ENCODE data around the gene DSCAML1.
"Not testable (repeated sequence)": the region's sequence is repeated elsewhere in the genome, so short reads cannot be mapped to it uniquely, and the experiment has no call there.

Gene DSCAML1

DNA sequence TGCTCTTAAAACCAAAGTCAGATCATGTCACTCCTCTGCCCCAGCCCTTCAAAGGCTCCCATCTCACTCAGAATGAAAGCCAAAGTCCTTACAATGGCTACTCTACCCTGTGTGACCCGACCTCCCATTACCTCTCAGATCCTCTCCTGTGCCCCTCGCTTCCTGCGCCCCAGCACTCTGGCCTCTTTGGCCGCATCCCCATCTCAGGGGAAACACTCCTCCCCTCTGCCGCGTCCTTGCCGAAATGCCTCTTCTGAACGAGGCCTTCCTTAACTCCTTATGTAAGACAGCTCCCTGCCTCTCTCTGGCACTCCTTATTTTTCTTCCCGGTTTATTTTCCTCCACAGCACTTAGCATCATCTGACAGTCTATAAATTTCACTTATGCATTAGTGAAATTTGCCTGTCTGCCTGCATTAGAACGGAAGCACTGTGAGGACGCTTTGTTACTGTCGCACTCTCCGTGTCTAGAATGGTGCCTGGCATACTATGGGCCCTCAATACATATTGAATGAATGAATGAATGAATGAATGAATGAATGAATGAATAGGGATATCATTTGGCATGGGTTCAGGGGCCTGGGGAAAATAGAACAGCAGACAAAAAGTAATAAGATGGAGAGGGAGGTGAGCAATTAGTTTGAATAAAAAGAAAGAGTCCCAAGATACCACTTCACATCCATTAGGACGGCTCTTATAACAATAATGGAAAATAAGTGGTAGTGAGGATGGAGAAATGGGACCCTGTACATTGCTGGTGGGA is 331.6 kb downstream of the DSCAML1 start:
- DNase-seq (ENCODE audit: low spot score): no peak

DNA sequence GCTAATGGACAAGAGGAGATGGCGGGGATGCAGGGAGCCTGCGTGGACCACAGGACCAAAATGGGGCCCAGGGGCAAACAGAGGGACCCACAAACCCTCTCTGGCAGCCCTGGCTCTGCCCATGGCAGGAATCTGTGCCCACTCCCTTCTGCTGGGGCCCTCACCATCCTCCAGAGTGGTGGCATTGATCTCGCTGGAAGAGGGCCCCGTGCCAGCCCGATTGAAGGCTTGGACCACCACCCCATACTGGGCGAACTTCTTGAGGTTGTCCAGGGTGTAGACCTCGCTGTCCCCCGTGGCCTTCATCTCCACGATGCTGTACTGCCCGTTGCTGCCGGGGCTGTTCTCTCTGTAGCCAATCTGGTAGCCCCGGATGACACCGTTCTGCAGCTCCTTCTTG is 332.2 kb downstream of the DSCAML1 start:
- DNase-seq (ENCODE audit: low spot score): no peak

DNA sequence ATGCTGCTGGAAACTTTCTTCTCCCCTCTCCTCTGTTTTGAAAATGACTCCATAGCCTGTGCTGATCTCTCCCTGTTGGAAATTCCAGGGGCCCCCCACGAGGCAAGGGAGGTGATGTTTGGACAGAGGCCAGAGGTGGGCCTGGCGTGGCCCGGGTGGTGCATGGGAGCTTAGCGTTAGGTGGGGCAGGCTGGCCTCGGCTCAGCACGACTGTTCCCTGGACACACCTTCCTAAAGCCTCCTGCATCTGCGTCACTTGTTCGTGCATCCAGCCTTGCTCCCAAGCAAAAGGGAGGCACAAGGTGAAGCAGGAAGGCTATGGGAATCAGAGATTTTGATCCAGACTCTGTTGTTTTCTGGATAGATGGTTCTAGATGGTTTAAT is 334.2 kb downstream of the DSCAML1 start:
- DNase-seq (ENCODE audit: low spot score): no peak

DNA sequence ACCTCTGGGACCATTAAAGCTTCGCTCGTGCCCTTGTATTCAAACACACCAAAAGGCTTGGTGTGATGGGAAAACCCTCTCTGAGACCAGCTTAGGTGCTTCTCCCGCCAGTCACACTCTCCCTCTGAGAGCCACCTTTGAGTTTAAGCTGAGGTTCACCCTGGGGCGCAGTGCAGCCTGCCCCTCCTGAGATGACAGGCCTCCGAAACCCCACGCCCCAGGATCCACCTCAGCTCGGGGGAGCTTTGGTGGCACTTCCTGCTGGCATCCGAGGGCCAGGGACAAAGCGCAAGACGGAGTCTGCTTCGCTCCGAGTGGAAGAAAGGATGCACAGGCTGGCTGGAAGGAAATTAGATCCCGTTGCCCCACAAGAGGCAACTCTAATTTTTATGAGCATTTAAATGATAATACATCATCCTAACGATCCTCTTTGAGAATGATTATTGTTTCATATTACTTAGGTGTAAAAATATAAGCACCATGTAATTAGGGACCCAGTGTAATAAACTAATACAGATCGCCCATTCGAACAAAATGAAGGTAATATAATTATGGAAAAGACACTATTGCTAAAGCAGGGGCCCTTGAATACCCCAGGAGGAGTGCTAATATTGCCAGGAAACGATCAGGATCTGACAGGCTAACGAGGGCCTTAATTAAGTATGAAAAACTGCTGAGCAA is 334.7 kb downstream of the DSCAML1 start:
- DNase-seq (ENCODE audit: low spot score): no peak

DNA sequence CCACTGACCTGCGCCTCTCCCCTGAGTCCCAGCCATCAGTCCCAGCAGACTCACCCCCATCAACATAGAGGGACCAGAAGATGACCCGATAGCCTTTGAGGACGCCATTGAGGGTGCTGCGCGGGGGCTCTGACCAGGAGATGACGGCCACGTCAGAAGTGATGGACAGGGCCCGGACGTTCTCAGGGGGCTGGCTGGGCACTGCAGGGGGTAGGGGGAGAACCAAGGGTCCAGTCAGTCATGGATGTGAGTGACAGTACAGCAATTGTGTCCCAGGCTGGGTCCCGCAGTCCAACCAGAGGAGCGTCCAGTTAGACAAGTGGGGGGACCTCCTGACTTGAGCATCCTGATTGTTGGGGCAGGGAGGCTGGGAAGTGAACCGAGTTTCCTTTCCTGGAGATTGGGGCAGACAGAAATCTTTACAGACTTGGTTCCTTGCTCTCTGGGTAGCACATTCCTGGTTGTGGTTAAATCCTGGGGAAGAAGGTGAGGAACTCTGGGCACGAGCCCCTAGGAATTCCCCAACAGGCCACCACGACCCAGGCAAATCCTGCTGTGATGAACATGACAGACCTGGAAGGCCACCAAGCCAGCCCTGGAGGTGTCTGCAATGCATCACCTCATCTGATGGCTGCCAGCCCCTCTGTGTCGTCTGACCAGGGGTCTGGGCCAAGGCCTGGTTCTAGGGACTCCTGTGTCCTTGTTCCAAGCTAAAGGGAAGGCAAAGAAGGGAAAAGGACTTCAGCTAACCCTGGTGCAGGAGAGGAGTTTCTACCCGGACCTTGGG is 335.4 kb downstream of the DSCAML1 start:
- no peak for DNase-seq (ENCODE audit: low spot score)

DNA sequence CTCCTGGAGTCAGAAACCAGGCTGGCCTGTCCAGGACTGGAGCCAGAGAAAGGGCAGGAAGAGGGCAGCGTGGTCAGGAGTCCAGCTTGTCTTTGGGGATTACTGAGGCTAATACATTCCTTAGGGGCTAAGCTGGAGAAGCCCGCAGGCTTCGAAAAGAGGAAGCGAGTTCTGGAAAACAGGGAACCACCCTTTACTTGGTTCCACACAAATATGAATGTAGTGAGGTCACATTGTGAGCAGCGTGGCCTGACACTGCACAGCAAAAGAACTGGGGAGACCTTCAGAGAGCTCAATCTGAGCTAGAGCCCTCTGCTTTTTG is 337.1 kb downstream of the DSCAML1 start:
- DNase-seq (ENCODE audit: low spot score): no peak

DNA sequence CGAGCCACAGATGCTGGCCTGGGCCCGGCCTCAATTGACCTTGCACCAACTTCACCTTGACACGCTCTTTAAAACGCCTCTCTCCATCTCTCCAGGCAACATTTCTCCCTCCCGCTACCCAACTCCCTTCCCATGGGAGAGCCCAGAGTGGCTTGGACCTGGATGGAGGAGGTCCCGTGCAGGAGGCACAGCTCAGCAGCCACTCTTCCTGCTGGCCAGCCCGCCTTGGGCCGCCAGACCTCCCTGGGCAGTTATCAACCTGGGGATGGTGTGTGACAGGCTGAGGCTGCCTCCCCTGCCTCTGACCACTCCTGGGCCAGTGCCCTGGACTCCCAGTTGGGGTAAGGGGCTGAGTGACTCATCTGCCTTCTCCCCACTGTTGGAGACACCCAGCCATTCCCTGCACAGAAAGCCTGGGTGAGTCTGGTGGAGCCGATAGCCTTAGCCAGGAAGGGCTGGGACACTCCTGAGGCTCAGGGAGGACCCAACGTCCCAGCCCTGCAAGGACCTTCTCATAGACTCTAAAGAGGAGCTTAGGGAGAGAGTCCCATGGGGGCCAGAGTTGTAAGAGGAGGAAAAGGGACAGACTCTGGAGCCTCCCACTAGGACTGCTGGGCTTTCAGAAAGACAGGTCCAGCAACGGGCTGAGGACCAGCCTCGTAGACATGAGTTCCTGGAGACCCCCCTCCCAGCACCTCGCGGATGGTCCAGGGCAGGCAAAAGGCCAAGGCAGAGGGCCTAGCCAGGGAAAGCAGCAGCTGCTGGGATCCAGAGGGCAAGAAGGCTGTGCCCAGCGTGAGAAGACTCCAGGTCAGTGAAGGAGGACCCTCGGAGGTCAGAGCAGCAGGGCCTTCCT is 337.7 kb downstream of the DSCAML1 start:
- no peak for DNase-seq (ENCODE audit: low spot score)

DNA sequence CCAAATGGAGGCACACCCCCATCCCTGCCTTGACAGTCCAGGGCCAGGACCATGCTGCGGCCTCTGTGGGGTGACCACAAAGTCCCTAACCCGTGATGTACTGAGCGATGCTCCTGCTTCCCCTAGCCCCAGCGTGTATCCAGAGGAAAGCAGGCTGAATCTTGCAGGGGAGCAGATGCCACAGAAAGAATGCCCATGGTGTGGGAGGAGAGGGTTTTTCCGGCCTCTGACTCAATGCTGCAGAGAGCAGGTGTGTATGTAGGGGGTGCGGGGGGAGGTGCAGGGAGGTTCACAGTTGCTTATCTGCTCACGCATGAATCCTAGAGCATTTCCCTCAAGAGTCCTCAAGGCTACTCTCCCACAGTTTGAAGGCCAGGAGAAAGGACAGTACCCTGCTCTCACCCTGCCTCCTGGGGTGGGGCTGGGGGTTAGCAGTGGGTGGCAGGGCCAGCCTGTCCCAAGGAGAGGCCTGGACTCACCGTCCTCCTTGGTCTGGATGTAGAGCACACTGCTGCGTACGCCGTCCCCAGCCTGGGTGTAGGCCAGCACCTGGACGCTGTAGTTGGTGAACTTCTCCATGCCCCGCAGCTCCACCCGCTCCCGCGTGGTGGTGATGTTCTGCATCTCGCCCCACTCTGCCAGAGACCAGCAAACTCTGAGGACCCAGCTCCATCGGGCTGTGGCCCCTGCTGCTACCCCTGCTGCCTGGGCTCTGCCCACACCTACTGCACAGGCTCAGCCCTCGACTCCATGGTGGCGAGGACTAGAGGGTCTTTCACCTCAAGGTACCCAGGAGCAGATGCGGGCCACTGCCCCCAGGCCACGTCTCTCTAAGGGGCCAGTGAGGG is 338.5 kb downstream of the DSCAML1 start:
- no peak for DNase-seq (ENCODE audit: low spot score)

DNA sequence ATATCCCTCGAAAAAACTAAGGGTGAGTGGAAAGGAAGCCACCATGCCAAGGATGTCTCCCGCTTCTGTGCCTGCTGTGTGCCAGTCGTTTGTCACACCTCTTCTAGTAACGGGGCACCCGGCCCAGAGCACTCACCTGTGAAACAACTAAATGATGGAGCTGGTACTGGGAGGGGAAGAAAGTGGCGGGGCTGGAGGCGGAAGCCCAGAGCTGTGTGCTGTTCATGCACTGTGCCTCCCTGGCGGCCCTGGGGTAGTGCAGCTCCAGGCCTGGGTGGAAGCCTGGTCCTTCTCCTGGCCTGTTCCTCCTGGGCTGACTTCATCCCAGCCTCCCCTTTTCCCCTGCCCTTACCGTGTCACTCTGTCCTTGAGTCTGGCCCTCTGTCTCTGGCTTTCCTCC is 339.2 kb downstream of the DSCAML1 start:
- DNase-seq (ENCODE audit: low spot score): no peak

DNA sequence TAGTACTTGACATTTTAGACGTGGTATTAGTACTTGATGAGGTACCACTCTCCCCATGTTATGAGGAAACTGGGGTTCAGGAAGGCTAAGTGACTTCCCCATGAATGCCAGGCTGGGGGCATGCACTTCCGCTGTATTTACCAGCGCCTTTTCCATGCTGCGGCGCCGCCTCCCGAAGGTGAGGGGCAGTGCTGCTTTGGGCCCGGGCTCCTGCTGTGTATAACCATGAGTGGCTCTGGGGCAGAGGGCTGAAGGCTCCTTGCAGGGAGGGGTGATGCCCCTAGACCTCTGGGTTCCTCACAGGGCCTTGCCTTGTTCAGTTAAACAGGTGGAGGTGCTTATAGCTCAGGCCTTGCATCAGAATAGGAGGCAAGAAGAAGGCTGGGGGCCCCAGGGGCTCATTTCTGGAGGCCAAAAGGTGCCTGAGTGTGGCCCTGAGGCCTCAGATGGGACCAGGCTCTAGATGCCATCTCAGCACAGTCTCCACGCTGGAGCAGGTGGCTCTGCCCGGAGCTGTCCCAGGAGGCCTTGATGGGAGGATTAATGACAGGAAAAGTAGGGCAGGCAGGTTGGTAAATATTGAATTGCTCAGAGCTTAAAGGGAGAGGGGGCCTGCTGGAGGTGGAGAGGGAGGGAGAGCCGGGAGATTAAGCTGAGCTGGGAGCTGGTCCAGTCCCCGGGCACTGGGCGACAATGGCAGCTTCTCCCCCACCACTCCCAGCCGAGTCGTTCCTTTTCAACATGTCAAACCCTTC is 339.8 kb downstream of the DSCAML1 start:
- DNase-seq (ENCODE audit: low spot score): no peak

DNA sequence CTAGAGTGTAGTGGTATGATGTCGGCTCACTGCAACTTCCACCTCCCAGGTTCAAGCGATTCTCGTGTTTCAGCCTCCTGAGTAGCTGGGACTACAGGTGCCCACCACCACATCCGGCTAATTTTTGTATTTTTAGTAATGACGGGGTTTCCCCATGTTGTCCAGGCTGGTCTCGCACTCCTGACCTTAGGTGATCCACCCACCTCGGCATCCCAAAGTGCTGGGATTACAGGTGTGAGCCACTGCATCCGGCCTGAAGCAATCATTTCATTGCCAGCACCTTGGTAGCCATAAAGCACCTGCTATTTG is 340.3 kb downstream of the DSCAML1 start:
- not testable (repeated sequence) for DNase-seq (ENCODE audit: low spot score)

DNA sequence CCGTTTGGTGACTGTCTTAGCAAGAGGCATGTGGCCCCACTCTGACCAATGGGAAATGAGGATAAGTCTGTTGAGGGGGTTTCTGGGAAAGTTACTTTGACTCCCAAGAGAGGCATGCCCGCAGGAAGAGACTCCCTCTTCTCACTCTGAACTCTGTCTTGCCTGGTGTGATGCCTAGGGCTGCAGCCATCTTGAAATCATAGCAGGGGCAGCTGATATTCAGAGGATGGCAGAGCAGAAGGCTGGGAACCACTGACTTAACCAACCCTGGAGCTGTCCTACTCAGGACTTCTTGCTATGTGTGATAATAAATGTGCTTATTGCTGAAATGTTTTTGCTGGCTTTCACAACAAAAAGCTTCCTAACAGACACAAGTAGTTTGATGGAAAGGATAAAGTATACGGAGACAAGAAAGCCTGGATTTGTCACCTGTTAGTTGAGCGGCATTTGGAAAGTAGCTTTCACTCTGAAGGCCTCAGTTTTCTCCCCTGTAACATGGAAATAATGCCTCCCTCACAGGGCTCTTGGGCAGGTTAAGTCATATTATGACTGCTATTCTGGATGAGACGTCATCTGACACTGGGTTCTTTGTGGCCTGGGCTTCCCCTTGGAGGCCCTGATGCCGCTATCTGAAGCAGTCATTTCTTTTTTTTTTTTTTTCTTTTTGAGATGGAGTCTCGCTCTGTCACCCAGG is 340.8 kb downstream of the DSCAML1 start:
- DNase-seq (ENCODE audit: low spot score): no peak

DNA sequence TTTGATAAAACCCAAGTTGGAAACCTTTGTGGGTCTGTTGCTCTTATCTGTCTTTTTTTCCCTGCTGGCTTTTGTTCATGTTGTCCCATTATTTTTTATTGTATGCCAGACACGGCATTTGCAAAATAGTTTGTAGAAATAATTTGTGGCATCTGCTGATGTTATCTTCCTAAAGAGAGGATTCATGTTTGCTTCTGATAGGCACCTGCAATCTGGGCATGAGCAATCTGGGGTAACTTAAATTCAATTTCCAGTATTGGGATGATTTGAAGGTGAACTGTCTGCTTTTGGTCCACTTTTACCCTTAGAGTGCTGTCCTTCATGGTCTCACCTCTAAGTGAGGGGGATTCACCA is 342.5 kb downstream of the DSCAML1 start:
- no peak for DNase-seq (ENCODE audit: low spot score)

DNA sequence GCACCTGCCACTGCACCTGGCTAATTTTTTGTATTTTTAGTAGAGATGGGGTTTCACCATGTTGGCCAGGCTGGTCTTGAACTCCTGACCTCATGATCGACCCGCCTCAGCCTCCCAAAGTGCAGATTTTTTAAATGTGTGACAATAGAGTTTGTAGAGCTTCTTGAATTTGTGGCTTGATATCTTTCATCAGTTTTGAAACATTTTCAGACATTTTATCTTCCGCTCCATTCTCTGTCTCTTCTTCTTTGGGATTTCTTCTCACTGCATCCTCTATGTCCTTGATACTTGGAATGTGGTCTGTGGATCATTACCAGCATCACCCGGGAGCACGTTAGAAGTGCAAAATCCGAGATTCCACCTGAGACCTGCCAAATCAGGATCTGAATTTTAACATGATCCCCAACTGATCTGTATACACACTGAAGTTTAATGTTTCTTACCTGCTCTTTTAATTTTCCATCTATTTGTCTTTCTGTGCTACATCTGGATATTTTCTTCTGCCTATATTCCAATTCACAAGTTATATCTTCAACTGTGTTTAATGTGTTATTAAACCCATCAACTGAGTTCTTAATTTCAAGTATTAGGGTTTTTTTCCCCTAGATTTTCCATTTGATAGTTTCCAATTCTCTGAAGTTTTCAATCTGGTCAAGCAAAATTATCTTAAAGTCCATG is 343.0 kb downstream of the DSCAML1 start:
- no peak for DNase-seq (ENCODE audit: low spot score)

DNA sequence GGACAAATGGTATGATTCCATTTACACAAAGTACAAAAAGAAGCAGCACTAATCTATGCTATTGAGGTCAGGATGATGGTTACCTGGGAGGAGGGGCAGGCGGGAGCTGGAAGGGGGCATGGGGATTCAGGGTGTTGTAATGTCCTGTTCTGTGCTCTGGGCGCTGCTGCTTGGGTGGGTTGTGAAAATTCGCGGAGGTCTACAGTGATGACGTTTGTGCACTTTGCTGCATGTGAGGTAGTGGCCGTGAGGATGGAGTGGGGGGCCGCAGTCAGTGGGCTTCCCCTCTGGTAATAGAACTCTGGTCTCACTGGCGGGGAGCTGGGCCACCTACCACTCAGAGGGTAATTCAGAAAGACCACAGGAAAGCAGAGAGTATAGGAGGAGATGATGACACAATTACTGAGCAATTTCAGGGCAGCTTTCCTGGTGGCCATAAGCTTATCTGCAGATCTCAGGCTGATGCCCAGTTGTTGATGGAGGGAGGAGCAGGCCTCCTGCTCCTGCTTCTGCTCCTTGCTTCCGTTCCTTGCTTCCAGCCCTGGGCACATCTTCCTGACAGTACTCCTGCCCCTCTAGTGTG is 347.8 kb downstream of the DSCAML1 start:
- no peak for DNase-seq (ENCODE audit: low spot score)

DNA sequence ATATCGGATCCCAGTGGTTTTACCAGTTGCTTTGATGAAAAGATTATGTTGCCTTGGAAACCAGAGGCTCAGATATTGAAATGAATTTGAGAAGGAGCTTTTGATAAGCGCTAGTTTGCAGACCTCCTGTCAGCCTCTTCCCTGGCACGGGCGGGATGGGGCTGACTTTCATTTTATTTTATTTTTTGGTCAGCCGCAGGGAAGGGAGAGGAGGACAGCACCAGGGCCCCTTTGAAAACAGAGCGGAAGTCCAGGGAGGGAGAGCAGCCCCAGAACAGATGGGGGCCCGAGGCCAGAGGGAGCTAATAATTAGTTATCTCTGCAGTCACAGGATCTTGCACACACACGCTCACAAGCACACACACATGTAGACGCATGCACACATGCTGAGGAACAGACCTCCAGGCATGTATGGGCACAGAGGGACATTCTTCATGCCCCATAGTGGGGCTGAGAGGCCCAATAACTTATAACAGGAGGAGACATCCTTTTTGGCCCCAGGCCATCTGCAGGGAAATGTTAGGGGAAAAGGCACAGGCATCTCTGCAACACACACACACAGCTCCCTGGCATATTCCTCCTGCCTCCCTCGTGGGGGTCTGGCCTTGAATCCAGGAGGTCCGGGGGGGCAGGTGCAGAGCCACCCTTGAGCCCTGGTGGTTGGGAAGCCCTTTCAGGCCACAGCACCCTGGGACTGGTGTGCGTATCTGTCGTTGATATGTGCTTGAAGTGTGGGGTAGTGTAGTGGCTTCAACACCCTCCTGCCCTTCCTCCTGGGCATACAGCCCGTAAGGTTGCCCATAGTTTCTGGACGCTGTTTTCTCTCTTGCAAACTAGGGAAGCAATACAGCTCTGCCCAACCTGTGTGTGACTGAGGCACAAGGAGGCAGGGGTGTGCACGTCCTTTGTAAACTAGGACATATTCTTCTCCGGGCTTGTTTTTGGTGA is 352.0 kb downstream of the DSCAML1 start:
- DNase-seq (ENCODE audit: low spot score): no peak

DNA sequence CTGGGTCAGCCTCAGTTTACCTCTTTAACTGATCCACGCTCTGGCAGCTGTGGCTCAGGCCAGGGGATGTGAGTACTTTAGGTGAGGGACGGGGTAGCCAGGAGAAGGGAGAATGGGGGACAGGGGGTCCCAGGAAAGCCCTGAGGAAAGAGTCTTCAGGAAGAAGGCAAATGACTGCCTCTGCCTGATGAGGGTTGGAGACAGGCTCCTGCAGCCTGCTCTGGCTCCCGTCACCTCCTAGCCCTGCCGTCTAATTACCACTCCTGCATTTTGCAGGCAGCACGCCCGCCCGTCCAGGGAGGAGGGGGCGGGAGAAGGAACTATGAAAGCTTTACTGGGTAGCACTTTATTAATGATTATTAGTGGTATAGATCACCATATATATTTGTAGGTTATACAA is 352.8 kb downstream of the DSCAML1 start:
- no peak for DNase-seq (ENCODE audit: low spot score)
